Measurements from ENCODE around the gene AKR1C4.

DNA sequence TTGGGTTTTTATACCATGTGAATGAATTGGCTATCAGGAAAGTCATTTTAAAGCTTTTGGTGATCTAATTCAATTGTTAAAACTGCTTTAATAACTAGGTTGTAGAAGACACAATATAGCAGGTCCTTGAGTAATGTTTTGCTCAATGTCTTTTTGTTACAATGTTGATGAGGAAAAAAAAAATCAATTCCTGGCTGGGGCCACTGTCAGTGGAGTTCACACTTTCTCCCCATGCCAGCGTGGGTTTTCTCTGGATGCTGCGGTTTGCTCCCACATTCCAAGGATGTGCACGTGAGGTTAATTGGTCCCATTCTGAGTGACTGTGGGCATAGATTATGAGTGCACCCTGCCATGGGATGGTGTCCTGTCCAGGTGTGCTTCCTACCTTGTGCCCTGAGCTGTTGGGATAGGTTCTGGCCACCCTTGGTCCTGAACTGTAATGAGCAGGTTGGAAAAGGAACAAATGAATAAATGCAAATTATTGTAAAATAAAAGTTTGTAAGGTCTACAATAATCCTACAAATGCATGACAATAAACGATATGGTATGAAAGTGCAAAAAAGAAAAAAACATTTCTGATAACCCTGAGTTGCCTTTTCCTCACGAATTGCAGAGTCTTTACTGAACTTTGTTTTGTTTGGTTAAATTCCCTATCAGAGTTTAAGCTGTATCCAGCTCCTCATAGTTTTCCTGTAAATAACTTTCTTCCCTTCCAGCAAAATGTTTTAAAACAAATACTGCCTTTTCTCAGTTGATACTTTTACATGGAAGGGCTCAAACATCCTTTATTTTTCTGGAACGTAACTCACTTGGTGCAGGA is 62.7 kb downstream of the AKR1C4 start:
- no peak for TF ChIP-seq CTCF (IDR thresholded peaks at IDR 0.05)
- no peak for TF ChIP-seq POLR2A (IDR thresholded peaks at IDR 0.05)
- no peak for TF ChIP-seq POLR2AphosphoS5 (IDR thresholded peaks at IDR 0.05)
